GM23338 (cell line): ENCODE data around the gene CD44.

ENCODE experiments used
- CREB1 ChIP-seq: fragments of 250-450 bp; sonication (Bioruptor Pico); IDR thresholded peaks from 2 replicates; pipeline ENCODE4 v1.5.0; 2020; ENCODE audit warnings: low read depth, mild to moderate bottlenecking, moderate library complexity
- CTCF ChIP-seq, 2 experiments: fragments of 200-600 bp in 1 of 2; sonication (generic) in 1 of 2; conservative IDR thresholded peaks; 2 replicates each; pipeline versions ENCODE4 v1.5.1 to v1.6.1; 2016 to 2017; ENCODE audit warnings: antibody characterized with exemption in 2 of 2, low read depth in 2 of 2, mild to moderate bottlenecking in 2 of 2, moderate library complexity in 1 of 2
- EZH2 ChIP-seq: fragments of 200-600 bp; sonication (generic); IDR thresholded peaks from one replicate; pipeline ENCODE4 v1.8.0; 2017; ENCODE audit warnings: antibody characterized with exemption, mild to moderate bottlenecking, low read depth; ENCODE audit not compliant: unreplicated experiment
- POLR2AphosphoS5 ChIP-seq: IDR thresholded peaks from 2 replicates; pipeline ENCODE4 v1.6.1; 2016; ENCODE audit warnings: antibody characterized with exemption, low read depth
- REST ChIP-seq: IDR thresholded peaks from one replicate; pipeline ENCODE4 v1.6.1; 2018; ENCODE audit warnings: antibody characterized with exemption; ENCODE audit not compliant: unreplicated experiment

DNA sequence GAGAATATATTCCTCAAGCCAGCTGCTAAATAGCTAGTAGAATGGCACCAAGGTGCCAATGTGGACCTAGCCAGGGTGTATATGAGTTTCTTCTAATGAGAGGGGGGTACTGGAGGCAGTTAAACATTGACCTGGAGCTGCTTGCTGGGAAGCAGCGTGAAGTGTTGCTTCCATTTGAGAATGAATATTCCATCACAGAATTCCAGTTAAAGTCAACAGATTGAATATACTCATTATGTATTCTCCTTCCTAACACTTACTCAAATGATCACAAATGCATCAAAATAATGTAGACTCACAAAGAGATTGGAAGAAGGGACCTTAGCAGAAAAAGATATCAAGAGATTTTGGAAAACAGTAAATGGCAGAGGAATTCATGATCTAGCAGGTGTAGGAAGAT is 102.1 kb downstream of the CD44 start:
- TF ChIP-seq CTCF (conservative IDR thresholded peaks at IDR 0.05; ENCODE audit: low read depth in 2 of 2) (no peak), POLR2AphosphoS5 (no peak), REST (no peak), CREB1 (CRISPR knock-in tag) (no peak), EZH2 (no peak)
